HCT116 (cell line): ENCODE measurements around the gene CRYAB. TPM values are rescaled to one million over a fixed set of nuclear protein-coding genes. Genes with fewer than 3 reads are reported as not detected.

Experiments used
- ATAC-seq: fragments of 200-7000 bp; cut with Tn5 transposase; 2 replicates; pipeline ENCODE4 v1.9.1; 2020; ENCODE audit warnings: mild to moderate bottlenecking, moderate library complexity
- BruUV-seq: library from RNA; stranded (reverse); fragments of 400-500 nt; replicated peaks from 2 replicates; lab custom pipeline; 2021; lab: Mats Ljungman, UMichigan
- CTCF ChIA-PET: fragments of 300-600 bp; sonication (Branson Sonifier 250); formaldehyde crosslinking; loops from one replicate; lab custom pipeline; 2021; ENCODE audit warnings: antibody characterized with exemption; lab: Charles Lee
- POLR2A ChIA-PET: fragments of 300-600, 350-600 bp; sonication (Branson Sonifier 250); formaldehyde crosslinking; loops from one replicate; lab custom pipeline; 2021; ENCODE audit warnings: antibody characterized with exemption; lab: Charles Lee
- RAD21 ChIA-PET, 2 experiments: fragments of 300-600 bp; sonication (Branson Sonifier 250); formaldehyde crosslinking; loops; one replicate each; lab custom pipeline; 2023; ENCODE audit warnings: low total read pairs in 2 of 2; ENCODE audit not compliant: uncharacterized antibody in 2 of 2, unreplicated experiment in 2 of 2, low non-redundant PET in 1 of 2; lab: Charles Lee
- DNase-seq: peaks from one replicate; pipeline ENCODE4 v3.0.0-alpha.2; 2010; ENCODE audit warnings: low read depth, low spot score
- H2AFZ ChIP-seq: fragments of 200-600 bp; shearing (Covaris generic), sonication (generic); 2 replicates; pipeline ENCODE4 v1.6.1; 2017; ENCODE audit warnings: low read depth, mixed run types, mixed read lengths, antibody characterized with exemption, low read length; ENCODE audit not compliant: poor library complexity, severe bottlenecking
- H3K27ac ChIP-seq: 2 replicates; pipeline ENCODE4 v1.5.1; 2012; ENCODE audit warnings: low read depth, low read length
- H3K27me3 ChIP-seq: fragments of 200-600 bp; sonication (generic); 2 replicates; pipeline ENCODE4 v1.6.1; 2016; ENCODE audit warnings: mixed run types, low read length, mixed read lengths; ENCODE audit not compliant: insufficient read depth
- H3K36me3 ChIP-seq, 2 experiments: fragments of 200-500 bp in 1 of 2; fragments of 200-600 bp in 1 of 2; sonication (Bioruptor generic) in 1 of 2; sonication (generic) in 1 of 2; 2 replicates each; pipeline versions ENCODE4 v1.5.1 to v1.6.1; 2014 to 2016; ENCODE audit warnings: low read length in 2 of 2, inconsistent platforms in 1 of 2, mixed read lengths in 1 of 2, mixed run types in 1 of 2; ENCODE audit not compliant: insufficient read depth in 2 of 2, control insufficient read depth in 1 of 2
- H3K4me1 ChIP-seq, 2 experiments: fragments of 200-600 bp in 1 of 2; sonication (generic) in 1 of 2; 2 replicates each; pipeline versions ENCODE4 v1.5.1 to v1.6.1; 2012 to 2017; ENCODE audit warnings: low read length in 2 of 2, inconsistent platforms in 1 of 2, mild to moderate bottlenecking in 1 of 2, mixed read lengths in 1 of 2, mixed run types in 1 of 2, moderate library complexity in 1 of 2; ENCODE audit not compliant: insufficient read depth in 2 of 2, control insufficient read depth in 1 of 2
- H3K4me2 ChIP-seq: fragments of 200-600 bp; sonication (generic); 2 replicates; pipeline ENCODE4 v1.6.1; 2017; ENCODE audit warnings: mixed run types, low read length, mixed read lengths
- H3K4me3 ChIP-seq, 2 experiments: fragments of 200-600 bp in 1 of 2; sonication (generic) in 1 of 2; replicated peaks in 1 of 2; 2 replicates each; pipeline ENCODE4 v1.5.1; 2011 to 2016; ENCODE audit warnings: low read length in 2 of 2, control low read depth in 1 of 2, low read depth in 1 of 2, mild to moderate bottlenecking in 1 of 2, mixed read lengths in 1 of 2, mixed run types in 1 of 2
- H3K79me2 ChIP-seq: fragments of 200-600 bp; sonication (generic); 2 replicates; pipeline ENCODE4 v1.6.1; 2017; ENCODE audit warnings: mild to moderate bottlenecking, mixed run types, low read length, moderate library complexity, mixed read lengths; ENCODE audit not compliant: insufficient read depth
- H3K9ac ChIP-seq: fragments of 200-600 bp; sonication (generic); 2 replicates; pipeline ENCODE4 v1.6.1; 2016; ENCODE audit warnings: low read length, mixed read lengths
- H3K9me2 ChIP-seq: fragments of 200-600 bp; sonication (generic), shearing (Covaris generic); 2 replicates; pipeline ENCODE4 v1.6.1; 2017; ENCODE audit warnings: mixed run types, mild to moderate bottlenecking, moderate library complexity; ENCODE audit not compliant: insufficient read depth
- H3K9me3 ChIP-seq, 2 experiments: fragments of 200-500 bp in 1 of 2; fragments of 200-600 bp in 1 of 2; sonication (Bioruptor generic) in 1 of 2; sonication (generic) in 1 of 2; 2 replicates each; pipeline ENCODE4 v1.6.1; 2014 to 2017; ENCODE audit warnings: low read length in 2 of 2, mixed read lengths in 2 of 2, inconsistent platforms in 1 of 2, low read depth in 1 of 2, mild to moderate bottlenecking in 1 of 2, mixed run types in 1 of 2, moderate library complexity in 1 of 2; ENCODE audit not compliant: control insufficient read depth in 1 of 2, insufficient read depth in 1 of 2
- H4K20me1 ChIP-seq: fragments of 200-600 bp; sonication (generic), shearing (Covaris generic); 2 replicates; pipeline ENCODE4 v1.6.1; 2017; ENCODE audit warnings: mixed run types, mild to moderate bottlenecking, moderate library complexity; ENCODE audit not compliant: insufficient read depth
- CBX3 ChIP-seq: IDR thresholded peaks from 2 replicates; pipeline ENCODE4 v1.6.1; 2012; ENCODE audit warnings: low read depth
- CEBPB ChIP-seq: IDR thresholded peaks from 2 replicates; pipeline ENCODE4 v1.6.1; 2012; ENCODE audit warnings: low read depth
- EGR1 ChIP-seq: IDR thresholded peaks from 2 replicates; pipeline ENCODE4 v1.6.1; 2012; ENCODE audit warnings: low read depth
- ELF1 ChIP-seq: IDR thresholded peaks from 2 replicates; pipeline ENCODE4 v1.6.1; 2012; ENCODE audit warnings: low read depth, borderline replicate concordance
- EZH2 ChIP-seq: fragments of 200-600 bp; sonication (generic); IDR thresholded peaks from 2 replicates; pipeline ENCODE4 v1.6.1; 2017; ENCODE audit warnings: antibody characterized with exemption, mixed run types
- EZH2phosphoT487 ChIP-seq: fragments of 200-600 bp; IDR thresholded peaks from 2 replicates; pipeline ENCODE4 v1.6.1; 2018; ENCODE audit warnings: antibody characterized with exemption, borderline replicate concordance
- JUND ChIP-seq: IDR thresholded peaks from 2 replicates; pipeline ENCODE4 v1.6.1; 2012
- POLR2A ChIP-seq: IDR thresholded peaks from 2 replicates; pipeline ENCODE4 v1.7.0; 2011; ENCODE audit warnings: borderline replicate concordance; ENCODE audit not compliant: insufficient read depth, insufficient read length; ENCODE audit errors: extremely low read depth
- POLR2AphosphoS5 ChIP-seq: IDR thresholded peaks from 2 replicates; pipeline ENCODE4 v1.6.1; 2011; ENCODE audit warnings: mild to moderate bottlenecking, low read depth, low read length, moderate library complexity
- RAD21 ChIP-seq: IDR thresholded peaks from 2 replicates; pipeline ENCODE4 v1.6.1; 2012; ENCODE audit warnings: low read depth, mild to moderate bottlenecking
- SP1 ChIP-seq: IDR thresholded peaks from 2 replicates; pipeline ENCODE4 v1.6.1; 2012; ENCODE audit warnings: low read depth
- TCF7L2 ChIP-seq: IDR thresholded peaks from 2 replicates; pipeline ENCODE4 v1.7.0; 2011; ENCODE audit warnings: borderline replicate concordance, inconsistent platforms; ENCODE audit not compliant: insufficient read depth, insufficient read length; ENCODE audit errors: extremely low read depth
- YY1 ChIP-seq: IDR thresholded peaks from 2 replicates; pipeline ENCODE4 v1.6.1; 2011; ENCODE audit warnings: low read length, low read depth, moderate library complexity, mild to moderate bottlenecking; ENCODE audit not compliant: insufficient replicate concordance; ENCODE audit errors: extremely low read depth
- ZNF274 ChIP-seq: fragments of 200-500 bp; sonication (Bioruptor generic); IDR thresholded peaks from 2 replicates; pipeline ENCODE4 v1.6.1; 2014; ENCODE audit warnings: mild to moderate bottlenecking, low read depth, low read length, inconsistent platforms
- intact Hi-C: fragments of 100-400 bp; cut with micrococcal nuclease; formaldehyde crosslinking; loops from 2 replicates; pipeline ENCODE4 v1.10.0; 2022
- total RNA-seq: library from RNA; stranded (reverse); gene quantifications from one replicate; pipeline ENCODE4 v1.2.1, GENCODE V29; 2021; ENCODE audit not compliant: unreplicated experiment
- TF ChIP-seq, protein P1 (sequence below): IDR thresholded peaks from 2 replicates; pipeline ENCODE4 v1.6.1; 2012
- TF ChIP-seq, protein P2 (sequence below): IDR thresholded peaks from 2 replicates; pipeline ENCODE4 v1.6.1; 2012
- TF ChIP-seq, protein P3 (sequence below): IDR thresholded peaks from 2 replicates; pipeline ENCODE4 v1.6.1; 2011; ENCODE audit warnings: mild to moderate bottlenecking, low read length, moderate library complexity; ENCODE audit not compliant: insufficient replicate concordance; ENCODE audit errors: extremely low read depth

The CRYAB gene
- total RNA-seq, 1 experiment from 2014 or later: not detected

DNA sequence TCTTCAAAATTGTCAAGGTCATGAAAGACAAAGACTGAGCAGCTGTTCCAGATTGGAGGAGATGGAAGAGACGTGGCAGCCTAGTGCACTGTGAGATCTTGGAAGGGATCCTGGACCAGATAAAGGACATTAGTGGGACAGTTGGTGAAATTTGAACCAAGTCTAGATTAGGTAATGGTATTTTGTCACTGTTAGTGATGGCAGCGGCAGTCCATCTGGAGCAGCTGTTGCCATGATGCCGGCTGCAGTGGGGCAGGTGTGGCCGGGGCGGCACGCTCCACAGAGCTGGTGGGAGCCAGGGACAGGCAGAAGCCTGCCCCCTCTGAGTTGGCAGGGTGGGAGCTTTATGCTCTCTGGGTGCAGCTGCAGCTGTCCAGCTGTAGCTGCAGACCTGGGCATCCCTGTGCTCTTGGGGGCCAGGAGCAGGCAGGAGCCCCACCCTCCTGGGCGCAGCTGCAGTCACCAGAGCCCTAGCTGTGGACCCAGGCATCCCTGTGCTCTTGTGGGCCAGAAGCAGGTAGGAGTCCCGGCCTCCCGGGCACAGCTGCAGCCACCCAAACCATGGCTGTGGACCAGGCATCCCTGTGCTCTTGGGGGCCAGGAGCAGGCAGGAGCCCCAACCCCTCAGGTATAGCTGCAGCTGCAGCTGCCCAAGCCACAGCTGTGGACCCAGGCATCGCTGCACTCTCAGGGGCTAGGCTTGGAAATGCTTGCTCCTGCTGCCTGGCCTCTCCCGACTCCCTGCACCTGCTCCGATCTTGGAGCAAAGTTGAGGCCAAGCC, 46.3 kb upstream of the CRYAB start:
- RAD21 ChIA-PET: no interaction called here
- BruUV-seq: no TSS peak
- POLR2A ChIA-PET: no interaction called here

More for the DNA sequence above, 46.3 kb upstream of the CRYAB start:
- Histone ChIP-seq H3K36me3 (no peaks in the 10 kb centered on the region), H3K9ac (no peak overlapping the region), H3K4me3 (no peak overlapping the region), H3K27ac (no peak overlapping the region), H3K79me2 (no peaks in the 10 kb centered on the region), H3K4me1 (peaks cover 0 to 7% of the 10 kb centered on the region in 2 experiments; a peak in 2 of 4 replicates), H3K9me2 (no peaks in the 10 kb centered on the region)
- no peak for DNase-seq
- TF ChIP-seq CBX3 (no peak), RAD21 (no peak), ZNF274 (no peak), POLR2AphosphoS5 (no peak), EZH2 (no peak), POLR2A (no peak), CEBPB (no peak), ELF1 (no peak), JUND (no peak), EZH2phosphoT487 (no peak), SP1 (no peak), YY1 (no peak), TCF7L2 (no peak), EGR1 (no peak)
- TF ChIP-seq, protein P1, sequence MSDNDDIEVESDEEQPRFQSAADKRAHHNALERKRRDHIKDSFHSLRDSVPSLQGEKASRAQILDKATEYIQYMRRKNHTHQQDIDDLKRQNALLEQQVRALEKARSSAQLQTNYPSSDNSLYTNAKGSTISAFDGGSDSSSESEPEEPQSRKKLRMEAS: no peak
- TF ChIP-seq, protein P2, sequence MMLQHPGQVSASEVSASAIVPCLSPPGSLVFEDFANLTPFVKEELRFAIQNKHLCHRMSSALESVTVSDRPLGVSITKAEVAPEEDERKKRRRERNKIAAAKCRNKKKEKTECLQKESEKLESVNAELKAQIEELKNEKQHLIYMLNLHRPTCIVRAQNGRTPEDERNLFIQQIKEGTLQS: no peak
- TF ChIP-seq, protein P3, sequence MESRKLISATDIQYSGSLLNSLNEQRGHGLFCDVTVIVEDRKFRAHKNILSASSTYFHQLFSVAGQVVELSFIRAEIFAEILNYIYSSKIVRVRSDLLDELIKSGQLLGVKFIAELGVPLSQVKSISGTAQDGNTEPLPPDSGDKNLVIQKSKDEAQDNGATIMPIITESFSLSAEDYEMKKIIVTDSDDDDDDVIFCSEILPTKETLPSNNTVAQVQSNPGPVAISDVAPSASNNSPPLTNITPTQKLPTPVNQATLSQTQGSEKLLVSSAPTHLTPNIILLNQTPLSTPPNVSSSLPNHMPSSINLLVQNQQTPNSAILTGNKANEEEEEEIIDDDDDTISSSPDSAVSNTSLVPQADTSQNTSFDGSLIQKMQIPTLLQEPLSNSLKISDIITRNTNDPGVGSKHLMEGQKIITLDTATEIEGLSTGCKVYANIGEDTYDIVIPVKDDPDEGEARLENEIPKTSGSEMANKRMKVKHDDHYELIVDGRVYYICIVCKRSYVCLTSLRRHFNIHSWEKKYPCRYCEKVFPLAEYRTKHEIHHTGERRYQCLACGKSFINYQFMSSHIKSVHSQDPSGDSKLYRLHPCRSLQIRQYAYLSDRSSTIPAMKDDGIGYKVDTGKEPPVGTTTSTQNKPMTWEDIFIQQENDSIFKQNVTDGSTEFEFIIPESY: no peak
- TF ChIP-seq, all 23 proteins: peak for 0
- Histone ChIP-seq H3K9me3 (no peaks in the 10 kb centered on the region), H3K4me2 (no peak overlapping the region), H3K27me3 (no peaks in the 10 kb centered on the region), H2AFZ (no peak overlapping the region), H4K20me1 (no peaks in the 10 kb centered on the region)
- CTCF ChIA-PET: no interaction called here
- ATAC-seq: no peak
- intact Hi-C loops: no loop called here
